DOHH2 (cell line): ENCODE measurements around the gene HIVEP3.

Experiments
- H3F3A ChIP-seq: fragments of 200-600 bp; sonication (generic), shearing (Covaris generic); 2 replicates; pipeline ENCODE4 v1.6.0; 2016; ENCODE audit warnings: antibody characterized with exemption, mild to moderate bottlenecking; ENCODE audit not compliant: control insufficient read depth, insufficient read depth
- H3K27ac ChIP-seq: fragments of 200-600 bp; sonication (generic); 2 replicates; pipeline ENCODE4 v1.5.1; 2014; ENCODE audit warnings: low read depth, mild to moderate bottlenecking, low read length, moderate library complexity
- H3K27me3 ChIP-seq: fragments of 200-600 bp; sonication (generic); 2 replicates; pipeline ENCODE4 v1.6.1; 2014; ENCODE audit warnings: mild to moderate bottlenecking, low read length, mixed read lengths; ENCODE audit not compliant: control insufficient read depth
- H3K36me3 ChIP-seq: fragments of 200-600 bp; sonication (generic); 2 replicates; pipeline ENCODE4 v1.6.1; 2014; ENCODE audit warnings: mild to moderate bottlenecking, low read length, moderate library complexity, mixed read lengths; ENCODE audit not compliant: control insufficient read depth
- H3K4me1 ChIP-seq: fragments of 200-600 bp; sonication (generic); 2 replicates; pipeline ENCODE4 v1.6.1; 2014; ENCODE audit warnings: mild to moderate bottlenecking, low read length, mixed read lengths; ENCODE audit not compliant: control insufficient read depth
- H3K4me2 ChIP-seq: fragments of 200-600 bp; sonication (generic); 2 replicates; pipeline ENCODE4 v1.6.0; 2014; ENCODE audit warnings: mild to moderate bottlenecking, low read length, moderate library complexity
- H3K4me3 ChIP-seq: fragments of 200-600 bp; sonication (generic); 2 replicates; pipeline ENCODE4 v1.5.1; 2014; ENCODE audit warnings: mild to moderate bottlenecking, low read length, mixed read lengths
- H3K79me2 ChIP-seq: fragments of 200-600 bp; sonication (generic); 2 replicates; pipeline ENCODE4 v1.6.1; 2014; ENCODE audit warnings: mild to moderate bottlenecking, low read length, mixed read lengths; ENCODE audit not compliant: control insufficient read depth
- H3K9me2 ChIP-seq: fragments of 200-600 bp; sonication (generic); replicated peaks from 2 replicates; pipeline ENCODE4 v1.6.1; 2014; ENCODE audit warnings: mild to moderate bottlenecking, low read length, mixed read lengths; ENCODE audit not compliant: control insufficient read depth
- H3K9me3 ChIP-seq: fragments of 200-600 bp; sonication (generic); 2 replicates; pipeline ENCODE4 v1.6.1; 2014; ENCODE audit warnings: antibody characterized with exemption, low read length, mixed read lengths; ENCODE audit not compliant: control insufficient read depth, insufficient read depth
- H4K20me1 ChIP-seq: fragments of 200-600 bp; sonication (generic); 2 replicates; pipeline ENCODE4 v1.6.0; 2014; ENCODE audit warnings: low read depth, mild to moderate bottlenecking, antibody characterized with exemption, low read length, moderate library complexity; ENCODE audit not compliant: control insufficient read depth, insufficient read depth
- CTCF ChIP-seq: fragments of 200-600 bp; sonication (generic); IDR thresholded peaks from one replicate; pipeline ENCODE4 v1.5.1; 2014; ENCODE audit warnings: antibody characterized with exemption, mild to moderate bottlenecking, low read depth, low read length; ENCODE audit not compliant: poor library complexity, severe bottlenecking
- EZH2phosphoT487 ChIP-seq: fragments of 200-600 bp; sonication (generic); IDR thresholded peaks from 2 replicates; pipeline ENCODE4 v1.6.1; 2017; ENCODE audit warnings: borderline replicate concordance, mild to moderate bottlenecking, antibody characterized with exemption, low read length, moderate library complexity, mixed read lengths

Gene HIVEP3

GRCh38 chr1:41562328-41562727 is 356.4 kb downstream of the HIVEP3 start:
- no peaks in the 10 kb centered on the region for H3F3A ChIP-seq
- no peaks in the 10 kb centered on the region for H3K4me1 ChIP-seq
- H3K27me3 ChIP-seq: no peaks in the 10 kb centered on the region
- no peak overlapping the region for H3K4me3 ChIP-seq
- H3K27ac ChIP-seq: no peak overlapping the region
- H3K4me2 ChIP-seq: no peak overlapping the region
- no peaks in the 10 kb centered on the region for H3K79me2 ChIP-seq
- no peak for TF ChIP-seq CTCF
- TF ChIP-seq EZH2phosphoT487: no peak
- H4K20me1 ChIP-seq: no peaks in the 10 kb centered on the region
- no peaks in the 10 kb centered on the region for H3K9me2 ChIP-seq
- H3K36me3 ChIP-seq: no peaks in the 10 kb centered on the region
- H3K9me3 ChIP-seq: no peaks in the 10 kb centered on the region

GRCh38 chr1:41560931-41561330 is 357.8 kb downstream of the HIVEP3 start:
- Histone ChIP-seq H3K9me3 (no peaks in the 10 kb centered on the region), H4K20me1 (no peaks in the 10 kb centered on the region), H3K9me2 (no peaks in the 10 kb centered on the region)

GRCh38 chr1:41560496-41560895 is 358.2 kb downstream of the HIVEP3 start:
- no peaks in the 10 kb centered on the region for H3F3A ChIP-seq
- no peak overlapping the region for H3K4me2 ChIP-seq
- TF ChIP-seq CTCF: no peak
- TF ChIP-seq EZH2phosphoT487: no peak
- no peaks in the 10 kb centered on the region for H3K9me2 ChIP-seq
- no peaks in the 10 kb centered on the region for H3K79me2 ChIP-seq
- H4K20me1 ChIP-seq: no peaks in the 10 kb centered on the region
- no peak overlapping the region for H3K27ac ChIP-seq
- no peaks in the 10 kb centered on the region for H3K4me1 ChIP-seq
- H3K9me3 ChIP-seq: no peaks in the 10 kb centered on the region
- H3K36me3 ChIP-seq: no peaks in the 10 kb centered on the region
- H3K4me3 ChIP-seq: no peak overlapping the region
- no peaks in the 10 kb centered on the region for H3K27me3 ChIP-seq

More at GRCh38 chr1:41560931-41561330, 357.8 kb downstream of the HIVEP3 start:
- Histone ChIP-seq H3K4me1 (no peaks in the 10 kb centered on the region), H3K4me2 (no peak overlapping the region), H3K4me3 (no peak overlapping the region), H3K27ac (no peak overlapping the region), H3K36me3 (no peaks in the 10 kb centered on the region), H3F3A (no peaks in the 10 kb centered on the region), H3K79me2 (no peaks in the 10 kb centered on the region), H3K27me3 (no peaks in the 10 kb centered on the region)
- TF ChIP-seq EZH2phosphoT487 (no peak), CTCF (no peak)

GRCh38 chr1:41559331-41559730 is 359.4 kb downstream of the HIVEP3 start:
- Histone ChIP-seq H3K9me2 (no peaks in the 10 kb centered on the region), H3K4me3 (no peak overlapping the region), H3K9me3 (no peaks in the 10 kb centered on the region), H3K79me2 (no peaks in the 10 kb centered on the region), H4K20me1 (no peaks in the 10 kb centered on the region), H3K4me2 (no peak overlapping the region), H3K27me3 (no peaks in the 10 kb centered on the region), H3K4me1 (no peaks in the 10 kb centered on the region), H3K27ac (no peak overlapping the region), H3F3A (no peaks in the 10 kb centered on the region), H3K36me3 (no peaks in the 10 kb centered on the region)
- TF ChIP-seq EZH2phosphoT487 (no peak), CTCF (no peak)
